ENCODE results near the gene TTLL7. TPM values are rescaled to one million over a fixed set of nuclear protein-coding genes. Genes with fewer than 3 reads are reported as not detected.

Gene TTLL7
- total RNA-seq, 1 experiment from 2014 or later: 6.6 TPM

- no peaks in the 10 kb centered on the region for H3K27me3 Mint-ChIP-seq (ENCODE audit: low read depth)
- H3K9me3 Mint-ChIP-seq: no peaks in the 10 kb centered on the region
- no peak overlapping the region for H2AK5ac ChIP-seq (ENCODE audit: insufficient read length, low read length)
- no peaks in the 10 kb centered on the region for H3K9me3 ChIP-seq (ENCODE audit: control insufficient read depth, low read depth, low read length)
- no peak overlapping the region for H3K56ac ChIP-seq (ENCODE audit: insufficient read length, low read depth, low read length)
- TF ChIP-seq, protein P1, sequence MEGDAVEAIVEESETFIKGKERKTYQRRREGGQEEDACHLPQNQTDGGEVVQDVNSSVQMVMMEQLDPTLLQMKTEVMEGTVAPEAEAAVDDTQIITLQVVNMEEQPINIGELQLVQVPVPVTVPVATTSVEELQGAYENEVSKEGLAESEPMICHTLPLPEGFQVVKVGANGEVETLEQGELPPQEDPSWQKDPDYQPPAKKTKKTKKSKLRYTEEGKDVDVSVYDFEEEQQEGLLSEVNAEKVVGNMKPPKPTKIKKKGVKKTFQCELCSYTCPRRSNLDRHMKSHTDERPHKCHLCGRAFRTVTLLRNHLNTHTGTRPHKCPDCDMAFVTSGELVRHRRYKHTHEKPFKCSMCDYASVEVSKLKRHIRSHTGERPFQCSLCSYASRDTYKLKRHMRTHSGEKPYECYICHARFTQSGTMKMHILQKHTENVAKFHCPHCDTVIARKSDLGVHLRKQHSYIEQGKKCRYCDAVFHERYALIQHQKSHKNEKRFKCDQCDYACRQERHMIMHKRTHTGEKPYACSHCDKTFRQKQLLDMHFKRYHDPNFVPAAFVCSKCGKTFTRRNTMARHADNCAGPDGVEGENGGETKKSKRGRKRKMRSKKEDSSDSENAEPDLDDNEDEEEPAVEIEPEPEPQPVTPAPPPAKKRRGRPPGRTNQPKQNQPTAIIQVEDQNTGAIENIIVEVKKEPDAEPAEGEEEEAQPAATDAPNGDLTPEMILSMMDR (conservative IDR thresholded peaks at IDR 0.05): no peak
- H3K4me3 Mint-ChIP-seq: no peak overlapping the region
- no CpG with 5 or more reads among the region's 1 CpG for WGBS (ENCODE audit: extremely low coverage, insufficient read length, low lambda C conversion rate)
- no peak overlapping the region for H2BK12ac ChIP-seq (ENCODE audit: insufficient read length, low read depth, low read length)
- no peaks in the 10 kb centered on the region for H3K79me1 ChIP-seq (ENCODE audit: insufficient read depth, low read depth, low read length, poor library complexity, severe bottlenecking)
- H3T11ph ChIP-seq (ENCODE audit: low read length): no peak overlapping the region
- H3K27ac Mint-ChIP-seq: peak overlapping the region in 2 of 3 experiments; percentile 53 to 88; a peak in 2 of 7 replicates
- no peak for DNase-seq
- no peaks in the 10 kb centered on the region for H4K20me1 ChIP-seq (ENCODE audit: control insufficient read depth, insufficient read depth, insufficient read length)
- no peak overlapping the region for H3K14ac ChIP-seq (ENCODE audit: insufficient read depth, low read length)
- peaks cover 9 to 16% of the 10 kb centered on the region in 2 experiments for H3K4me1 Mint-ChIP-seq
- no peaks in the 10 kb centered on the region for H3K36me3 Mint-ChIP-seq (ENCODE audit: insufficient read depth in 1 of 3, low read depth in 3 of 3)
- no peak overlapping the region for H3K9ac ChIP-seq (ENCODE audit: extremely low read depth, insufficient read length, low read length)
- H3K79me2 ChIP-seq (ENCODE audit: insufficient read depth, low read length): no peaks in the 10 kb centered on the region
- H3K18ac ChIP-seq (ENCODE audit: insufficient read length, low read depth, low read length): no peak overlapping the region
- H3K4me1 ChIP-seq (ENCODE audit: insufficient read depth, low read length): no peaks in the 10 kb centered on the region
- H4K91ac ChIP-seq (ENCODE audit: insufficient read length, low read depth, low read length): no peak overlapping the region
- H4K5ac ChIP-seq (ENCODE audit: insufficient read length, low read depth, low read length): no peak overlapping the region
- H4K8ac ChIP-seq (replicated peaks; ENCODE audit: insufficient read length, low read depth, low read length): no peak overlapping the region
- H3K23ac ChIP-seq (ENCODE audit: insufficient read length, low read depth, low read length): no peak overlapping the region
- H2BK20ac ChIP-seq (ENCODE audit: low read depth, low read length, poor library complexity, severe bottlenecking): no peak overlapping the region
- H3K4me2 ChIP-seq (ENCODE audit: insufficient read depth, insufficient read length, low read length): no peak overlapping the region
- no peaks in the 10 kb centered on the region for H3K27me3 ChIP-seq (ENCODE audit: insufficient read depth, low read length)
- H3K23me2 ChIP-seq (ENCODE audit: insufficient read length, low read depth, low read length, poor library complexity, severe bottlenecking): no peaks in the 10 kb centered on the region
- H2BK120ac ChIP-seq (ENCODE audit: low read depth, low read length, poor library complexity, severe bottlenecking): no peak overlapping the region
- H2BK15ac ChIP-seq (ENCODE audit: low read depth, low read length): no peak overlapping the region
- H2AFZ ChIP-seq (ENCODE audit: low read length): no peak overlapping the region
- H2BK5ac ChIP-seq (ENCODE audit: insufficient read length, low read length): no peak overlapping the region
- no peak overlapping the region for H3K4ac ChIP-seq (ENCODE audit: low read depth, low read length)
- no peak overlapping the region for H3K27ac ChIP-seq (ENCODE audit: insufficient read length, low read depth, low read length)
These were observed 28.1 kb downstream of the TTLL7 start for GRCh38 chr1:83970802-83971201.
